ENCODE results near the gene GFRA4.

Gene GFRA4

GRCh38 chr20:3679749-3680700 lies 16.8 kb upstream of the GFRA4 start:
- peaks cover 4% of the 10 kb centered on the region for H3K4me1 ChIP-seq (ENCODE audit: insufficient read depth, low read length)
- peaks cover 8% of the 10 kb centered on the region for H3K27me3 ChIP-seq (ENCODE audit: insufficient read depth, low read length, poor library complexity)
- H2AFZ ChIP-seq (ENCODE audit: low read depth, low read length), result no peak overlapping the region
- no peak for ATAC-seq (ENCODE audit: insufficient read depth, low read depth)
- H3K4me3 ChIP-seq (ENCODE audit: low read depth in 1 of 2, low read length in 2 of 2), result no peak overlapping the region
- no peaks in the 10 kb centered on the region for H3K9me3 ChIP-seq (ENCODE audit: insufficient read depth, low read length, severe bottlenecking)
- no peak overlapping the region for H3K27ac ChIP-seq (ENCODE audit: low read length)
- no peaks in the 10 kb centered on the region for H3K79me2 ChIP-seq (ENCODE audit: insufficient read depth, low read length)
- TF ChIP-seq EZH2 (IDR thresholded peaks at IDR 0.05; ENCODE audit: borderline replicate concordance, low read depth, low read length, severe bottlenecking), result no peak
- TF ChIP-seq, protein P1, sequence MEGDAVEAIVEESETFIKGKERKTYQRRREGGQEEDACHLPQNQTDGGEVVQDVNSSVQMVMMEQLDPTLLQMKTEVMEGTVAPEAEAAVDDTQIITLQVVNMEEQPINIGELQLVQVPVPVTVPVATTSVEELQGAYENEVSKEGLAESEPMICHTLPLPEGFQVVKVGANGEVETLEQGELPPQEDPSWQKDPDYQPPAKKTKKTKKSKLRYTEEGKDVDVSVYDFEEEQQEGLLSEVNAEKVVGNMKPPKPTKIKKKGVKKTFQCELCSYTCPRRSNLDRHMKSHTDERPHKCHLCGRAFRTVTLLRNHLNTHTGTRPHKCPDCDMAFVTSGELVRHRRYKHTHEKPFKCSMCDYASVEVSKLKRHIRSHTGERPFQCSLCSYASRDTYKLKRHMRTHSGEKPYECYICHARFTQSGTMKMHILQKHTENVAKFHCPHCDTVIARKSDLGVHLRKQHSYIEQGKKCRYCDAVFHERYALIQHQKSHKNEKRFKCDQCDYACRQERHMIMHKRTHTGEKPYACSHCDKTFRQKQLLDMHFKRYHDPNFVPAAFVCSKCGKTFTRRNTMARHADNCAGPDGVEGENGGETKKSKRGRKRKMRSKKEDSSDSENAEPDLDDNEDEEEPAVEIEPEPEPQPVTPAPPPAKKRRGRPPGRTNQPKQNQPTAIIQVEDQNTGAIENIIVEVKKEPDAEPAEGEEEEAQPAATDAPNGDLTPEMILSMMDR (IDR thresholded peaks at IDR 0.05; ENCODE audit: borderline replicate concordance, extremely low read depth, low read length, poor library complexity, severe bottlenecking), result no peak
- H3K36me3 ChIP-seq (ENCODE audit: insufficient read depth, low read length), result no peaks in the 10 kb centered on the region
- H3K4me2 ChIP-seq (ENCODE audit: insufficient read depth, low read length), result no peak overlapping the region
- DNase-seq, result no peak
- H4K20me1 ChIP-seq (ENCODE audit: insufficient read depth, low read length), result 0 out of 2 replicates have a peak, but pooled peaks cover 1% of the 10 kb centered on the region
- no peak overlapping the region for H3K9ac ChIP-seq (ENCODE audit: low read depth, low read length)

DNA sequence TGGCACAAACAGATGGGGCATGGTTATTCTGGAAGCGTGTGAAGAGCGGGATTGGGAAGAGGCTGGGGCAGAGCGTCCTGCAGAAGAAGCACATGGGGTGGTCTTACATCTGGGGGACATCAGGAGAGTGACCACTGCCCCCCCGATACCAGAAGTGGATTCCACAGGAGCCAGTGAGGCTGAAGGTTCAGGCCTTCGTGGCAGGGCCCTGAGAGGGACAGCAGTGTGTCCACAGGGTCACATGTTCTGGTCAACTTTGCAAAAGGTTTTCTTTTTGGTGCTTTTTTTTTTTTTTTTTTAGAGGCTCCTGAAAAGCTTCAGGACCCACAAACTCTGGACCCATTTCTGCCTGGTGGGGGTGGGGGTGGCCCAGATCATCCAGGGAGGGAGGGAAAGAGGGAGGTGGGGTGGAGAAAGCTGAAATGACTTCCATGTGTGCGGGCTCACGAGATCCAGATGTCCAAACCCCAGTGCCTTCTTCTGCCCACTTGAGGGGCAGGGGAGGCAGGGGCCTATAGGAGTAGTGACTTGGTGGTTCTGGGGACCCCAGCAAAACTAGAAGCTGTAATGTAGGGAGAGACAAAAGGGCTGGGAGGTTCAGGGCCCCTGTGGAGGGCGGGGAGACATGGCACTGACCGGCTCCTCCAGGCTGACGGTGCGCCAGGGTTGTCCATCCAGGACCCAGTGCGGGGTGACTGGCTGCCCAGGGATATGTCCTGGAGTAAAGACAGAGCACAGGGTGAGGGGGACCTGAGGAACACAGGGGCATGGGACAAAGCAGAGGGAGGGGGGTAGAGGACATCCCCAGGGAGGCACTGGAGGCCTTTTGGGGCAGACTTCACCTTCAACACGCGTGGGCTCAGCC lies 15.9 kb upstream of the GFRA4 start:
- Histone ChIP-seq H2AFZ (ENCODE audit: low read depth, low read length) (no peak overlapping the region), H3K9me3 (ENCODE audit: insufficient read depth, low read length, severe bottlenecking) (no peaks in the 10 kb centered on the region), H3K36me3 (ENCODE audit: insufficient read depth, low read length) (no peaks in the 10 kb centered on the region), H3K4me3 (ENCODE audit: low read depth in 1 of 2, low read length in 2 of 2) (no peak overlapping the region), H4K20me1 (ENCODE audit: insufficient read depth, low read length) (0 out of 2 replicates have a peak, but pooled peaks cover 7% of the 10 kb centered on the region), H3K4me2 (ENCODE audit: insufficient read depth, low read length) (no peak overlapping the region), H3K27me3 (ENCODE audit: insufficient read depth, low read length, poor library complexity) (peaks cover 8% of the 10 kb centered on the region), H3K79me2 (ENCODE audit: insufficient read depth, low read length) (no peaks in the 10 kb centered on the region), H3K4me1 (ENCODE audit: insufficient read depth, low read length) (peaks cover 4% of the 10 kb centered on the region), H3K9ac (ENCODE audit: low read depth, low read length) (no peak overlapping the region), H3K27ac (ENCODE audit: low read length) (no peak overlapping the region)
- ATAC-seq (ENCODE audit: insufficient read depth, low read depth) (no peak), DNase-seq (no peak)
- TF ChIP-seq EZH2 (IDR thresholded peaks at IDR 0.05; ENCODE audit: borderline replicate concordance, low read depth, low read length, severe bottlenecking), result no peak
- TF ChIP-seq, protein P1 (IDR thresholded peaks at IDR 0.05; ENCODE audit: borderline replicate concordance, extremely low read depth, low read length, poor library complexity, severe bottlenecking), result no peak

DNA sequence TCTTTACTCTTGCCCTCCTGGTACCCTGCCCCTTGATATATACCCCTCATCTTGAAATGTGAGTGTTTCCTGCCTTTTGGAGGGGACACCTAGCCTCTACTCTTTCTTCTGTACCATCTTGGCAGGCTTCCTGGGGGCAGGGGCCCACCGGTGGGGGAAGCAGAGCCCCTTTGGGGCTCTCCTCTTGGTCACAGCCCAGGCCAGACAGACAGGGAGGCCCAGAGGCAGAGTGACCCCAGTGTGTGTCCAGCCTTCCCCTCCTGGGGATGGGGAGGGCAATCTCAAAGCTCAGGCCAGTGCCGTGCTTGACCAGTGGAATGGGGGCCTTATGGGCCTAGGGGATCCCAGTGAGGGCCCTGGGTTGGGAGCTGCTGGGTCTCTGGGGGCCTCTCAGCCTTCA lies 15.0 kb upstream of the GFRA4 start:
- Histone ChIP-seq H3K27ac (ENCODE audit: low read length) (no peak overlapping the region), H3K27me3 (ENCODE audit: insufficient read depth, low read length, poor library complexity) (peaks cover 8% of the 10 kb centered on the region), H3K4me2 (ENCODE audit: insufficient read depth, low read length) (no peak overlapping the region), H3K9me3 (ENCODE audit: insufficient read depth, low read length, severe bottlenecking) (no peaks in the 10 kb centered on the region), H3K79me2 (ENCODE audit: insufficient read depth, low read length) (no peaks in the 10 kb centered on the region), H2AFZ (ENCODE audit: low read depth, low read length) (no peak overlapping the region), H4K20me1 (ENCODE audit: insufficient read depth, low read length) (0 out of 2 replicates have a peak, but pooled peaks cover 7% of the 10 kb centered on the region), H3K9ac (ENCODE audit: low read depth, low read length) (no peak overlapping the region), H3K36me3 (ENCODE audit: insufficient read depth, low read length) (no peaks in the 10 kb centered on the region), H3K4me3 (ENCODE audit: low read depth in 1 of 2, low read length in 2 of 2) (no peak overlapping the region), H3K4me1 (ENCODE audit: insufficient read depth, low read length) (peaks cover 4% of the 10 kb centered on the region)
- DNase-seq, result no peak
- no peak for TF ChIP-seq EZH2 (IDR thresholded peaks at IDR 0.05; ENCODE audit: borderline replicate concordance, low read depth, low read length, severe bottlenecking)
- TF ChIP-seq, protein P1 (IDR thresholded peaks at IDR 0.05; ENCODE audit: borderline replicate concordance, extremely low read depth, low read length, poor library complexity, severe bottlenecking), result no peak
- no peak for ATAC-seq (ENCODE audit: insufficient read depth, low read depth)

All from DND-41 (cell line).